GM23338 (cell line): ENCODE data around the gene IFT52. TPM values are rescaled to one million over a fixed set of nuclear protein-coding genes. Genes with fewer than 3 reads are reported as not detected.

Experiments used
- ATAC-seq: fragments of 200-7000 bp; cut with Tn5 transposase; 3 replicates; pipeline ENCODE4 v1.9.1; 2020
- DNase-seq: peaks from one replicate; pipeline ENCODE4 v3.0.0-alpha.2; 2015; ENCODE audit warnings: low spot score
- H2AFZ ChIP-seq: fragments of 200-600 bp; sonication (generic); 2 replicates; pipeline ENCODE4 v1.8.0; 2016; ENCODE audit warnings: antibody characterized with exemption, mild to moderate bottlenecking, moderate library complexity
- H3F3A ChIP-seq: fragments of 200-600 bp; sonication (generic); replicated peaks from 2 replicates; pipeline ENCODE4 v1.8.0; 2017; ENCODE audit warnings: antibody characterized with exemption, mixed run types, low read depth
- H3K27ac ChIP-seq: fragments of 200-600 bp; sonication (generic); 2 replicates; pipeline ENCODE4 v1.6.1; 2016; ENCODE audit warnings: low read depth
- H3K27me3 ChIP-seq: fragments of 200-600 bp; sonication (generic); 2 replicates; pipeline ENCODE4 v1.8.0; 2016; ENCODE audit warnings: mild to moderate bottlenecking, mixed run types, moderate library complexity; ENCODE audit not compliant: insufficient read depth
- H3K36me3 ChIP-seq: fragments of 200-600 bp; sonication (generic); 2 replicates; pipeline ENCODE4 v1.8.0; 2016; ENCODE audit warnings: mild to moderate bottlenecking; ENCODE audit not compliant: insufficient read depth
- H3K4me1 ChIP-seq: fragments of 200-600 bp; sonication (generic); 2 replicates; pipeline ENCODE4 v1.8.0; 2016; ENCODE audit warnings: mild to moderate bottlenecking, moderate library complexity; ENCODE audit not compliant: insufficient read depth
- H3K4me2 ChIP-seq: fragments of 200-600 bp; sonication (generic); 2 replicates; pipeline ENCODE4 v1.7.1; 2017; ENCODE audit warnings: mixed run types
- H3K4me3 ChIP-seq: fragments of 200-600 bp; sonication (generic); 2 replicates; pipeline ENCODE4 v1.6.1; 2016; ENCODE audit warnings: mixed run types
- H3K79me2 ChIP-seq: fragments of 200-600 bp; sonication (generic); replicated peaks from 2 replicates; pipeline ENCODE4 v1.8.0; 2017; ENCODE audit warnings: mild to moderate bottlenecking; ENCODE audit not compliant: insufficient read depth
- H3K9me2 ChIP-seq: fragments of 200-600 bp; sonication (generic); 2 replicates; pipeline ENCODE4 v1.8.0; 2017; ENCODE audit not compliant: insufficient read depth
- H4K20me1 ChIP-seq: fragments of 200-600 bp; sonication (generic); replicated peaks from 2 replicates; pipeline ENCODE4 v1.8.0; 2017; ENCODE audit warnings: mild to moderate bottlenecking; ENCODE audit not compliant: insufficient read depth
- H3K27ac Mint-ChIP-seq: 2 replicates; pipeline ENCODE4 v1.8.0; 2020; ENCODE audit warnings: inconsistent platforms, mild to moderate bottlenecking, moderate library complexity, mixed read lengths
- H3K27me3 Mint-ChIP-seq: 3 replicates; pipeline ENCODE4 v1.8.0; 2022; ENCODE audit warnings: low read depth, mild to moderate bottlenecking, moderate library complexity, mixed read lengths, inconsistent platforms; ENCODE audit not compliant: insufficient read depth, poor library complexity
- H3K36me3 Mint-ChIP-seq: 3 replicates; pipeline ENCODE4 v1.8.0; 2021; ENCODE audit warnings: low read depth, mild to moderate bottlenecking, inconsistent platforms, moderate library complexity, mixed read lengths
- H3K4me1 Mint-ChIP-seq: 3 replicates; pipeline ENCODE4 v1.8.0; 2020; ENCODE audit warnings: mild to moderate bottlenecking, inconsistent platforms, mixed read lengths
- H3K4me3 Mint-ChIP-seq: 3 replicates; pipeline ENCODE4 v1.8.0; 2021; ENCODE audit warnings: moderate library complexity, mild to moderate bottlenecking, inconsistent platforms, mixed read lengths
- H3K9me3 Mint-ChIP-seq: 3 replicates; pipeline ENCODE4 v1.8.0; 2020; ENCODE audit warnings: moderate library complexity, mild to moderate bottlenecking, inconsistent platforms, mixed read lengths
- CREB1 ChIP-seq: fragments of 250-450 bp; sonication (Bioruptor Pico); IDR thresholded peaks from 2 replicates; pipeline ENCODE4 v1.5.0; 2020; ENCODE audit warnings: low read depth, mild to moderate bottlenecking, moderate library complexity
- JUNB ChIP-seq: IDR thresholded peaks from one replicate; pipeline ENCODE4 v1.6.1; 2016; ENCODE audit warnings: antibody characterized with exemption; ENCODE audit not compliant: unreplicated experiment
- STAT1 ChIP-seq: IDR thresholded peaks from one replicate; pipeline ENCODE4 v1.6.1; 2016; ENCODE audit warnings: antibody characterized with exemption; ENCODE audit not compliant: unreplicated experiment
- polyA plus RNA-seq: library from polyadenylated mRNA; unstranded; fragments of >200 nt; fragmentation: Nextera tagmentation; extraction: Ambion mirVana; gene quantifications from 2 replicates; pipeline ENCODE4 v1.2.1, GENCODE V29; 2016
- total RNA-seq: library from RNA; depleted of rRNA; stranded (reverse); fragments of >200 nt; shearing (Covaris generic); gene quantifications from 2 replicates; pipeline ENCODE4 v1.2.3, GENCODE V29; 2014
- TF ChIP-seq, protein P1 (sequence below): fragments of 250-450 bp; sonication (Bioruptor Pico); IDR thresholded peaks from 2 replicates; pipeline ENCODE4 v1.5.0; 2020; ENCODE audit warnings: mild to moderate bottlenecking, moderate library complexity

Gene IFT52
- total and polyA plus RNA-seq, 2 experiments from 2014 or later = 30.4 to 39.8 TPM

DNA sequence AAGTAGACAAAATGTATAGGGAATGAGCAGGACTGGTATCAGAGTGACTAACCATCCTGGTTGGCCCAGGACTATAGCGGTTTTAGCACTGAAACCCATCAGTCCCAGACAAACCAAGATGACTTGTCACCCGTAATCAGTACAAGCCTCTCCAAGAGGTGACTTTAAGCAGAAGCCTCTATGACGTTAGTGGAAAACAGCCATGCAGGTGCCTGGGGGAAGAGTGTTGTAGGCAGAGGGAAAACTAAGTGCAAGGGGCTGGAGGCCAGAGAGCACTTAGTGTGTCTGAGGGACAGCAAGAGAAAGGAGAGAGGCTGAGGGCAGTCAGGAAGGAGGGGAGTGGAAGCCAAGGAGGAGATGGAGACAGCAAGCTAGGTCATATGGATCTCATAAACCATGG, 29.8 kb upstream of the IFT52 start:
- H3K27ac Mint-ChIP-seq = no peak overlapping the region

More for the DNA sequence above, 29.8 kb upstream of the IFT52 start:
- Histone ChIP-seq H2AFZ (no peak overlapping the region), H3K36me3 (no peaks in the 10 kb centered on the region), H3K79me2 (no peaks in the 10 kb centered on the region), H3K27me3 (no peaks in the 10 kb centered on the region), H4K20me1 (no peaks in the 10 kb centered on the region), H3K4me3 (no peak overlapping the region), H3K4me2 (no peak overlapping the region), H3F3A (no peaks in the 10 kb centered on the region), H3K27ac (no peak overlapping the region), H3K9me2 (no peaks in the 10 kb centered on the region), H3K4me1 (no peaks in the 10 kb centered on the region)
- peaks cover 3% of the 10 kb centered on the region; the same call in 2 of the 3 replicates for H3K4me1 Mint-ChIP-seq
- DNase-seq (no peak), ATAC-seq (no peak)
- no peaks in the 10 kb centered on the region for H3K9me3 Mint-ChIP-seq
- no peaks in the 10 kb centered on the region for H3K36me3 Mint-ChIP-seq
- H3K27me3 Mint-ChIP-seq = peaks cover 5% of the 10 kb centered on the region
- TF ChIP-seq CREB1 = no peak
- no peak for TF ChIP-seq STAT1
- TF ChIP-seq, protein P1, sequence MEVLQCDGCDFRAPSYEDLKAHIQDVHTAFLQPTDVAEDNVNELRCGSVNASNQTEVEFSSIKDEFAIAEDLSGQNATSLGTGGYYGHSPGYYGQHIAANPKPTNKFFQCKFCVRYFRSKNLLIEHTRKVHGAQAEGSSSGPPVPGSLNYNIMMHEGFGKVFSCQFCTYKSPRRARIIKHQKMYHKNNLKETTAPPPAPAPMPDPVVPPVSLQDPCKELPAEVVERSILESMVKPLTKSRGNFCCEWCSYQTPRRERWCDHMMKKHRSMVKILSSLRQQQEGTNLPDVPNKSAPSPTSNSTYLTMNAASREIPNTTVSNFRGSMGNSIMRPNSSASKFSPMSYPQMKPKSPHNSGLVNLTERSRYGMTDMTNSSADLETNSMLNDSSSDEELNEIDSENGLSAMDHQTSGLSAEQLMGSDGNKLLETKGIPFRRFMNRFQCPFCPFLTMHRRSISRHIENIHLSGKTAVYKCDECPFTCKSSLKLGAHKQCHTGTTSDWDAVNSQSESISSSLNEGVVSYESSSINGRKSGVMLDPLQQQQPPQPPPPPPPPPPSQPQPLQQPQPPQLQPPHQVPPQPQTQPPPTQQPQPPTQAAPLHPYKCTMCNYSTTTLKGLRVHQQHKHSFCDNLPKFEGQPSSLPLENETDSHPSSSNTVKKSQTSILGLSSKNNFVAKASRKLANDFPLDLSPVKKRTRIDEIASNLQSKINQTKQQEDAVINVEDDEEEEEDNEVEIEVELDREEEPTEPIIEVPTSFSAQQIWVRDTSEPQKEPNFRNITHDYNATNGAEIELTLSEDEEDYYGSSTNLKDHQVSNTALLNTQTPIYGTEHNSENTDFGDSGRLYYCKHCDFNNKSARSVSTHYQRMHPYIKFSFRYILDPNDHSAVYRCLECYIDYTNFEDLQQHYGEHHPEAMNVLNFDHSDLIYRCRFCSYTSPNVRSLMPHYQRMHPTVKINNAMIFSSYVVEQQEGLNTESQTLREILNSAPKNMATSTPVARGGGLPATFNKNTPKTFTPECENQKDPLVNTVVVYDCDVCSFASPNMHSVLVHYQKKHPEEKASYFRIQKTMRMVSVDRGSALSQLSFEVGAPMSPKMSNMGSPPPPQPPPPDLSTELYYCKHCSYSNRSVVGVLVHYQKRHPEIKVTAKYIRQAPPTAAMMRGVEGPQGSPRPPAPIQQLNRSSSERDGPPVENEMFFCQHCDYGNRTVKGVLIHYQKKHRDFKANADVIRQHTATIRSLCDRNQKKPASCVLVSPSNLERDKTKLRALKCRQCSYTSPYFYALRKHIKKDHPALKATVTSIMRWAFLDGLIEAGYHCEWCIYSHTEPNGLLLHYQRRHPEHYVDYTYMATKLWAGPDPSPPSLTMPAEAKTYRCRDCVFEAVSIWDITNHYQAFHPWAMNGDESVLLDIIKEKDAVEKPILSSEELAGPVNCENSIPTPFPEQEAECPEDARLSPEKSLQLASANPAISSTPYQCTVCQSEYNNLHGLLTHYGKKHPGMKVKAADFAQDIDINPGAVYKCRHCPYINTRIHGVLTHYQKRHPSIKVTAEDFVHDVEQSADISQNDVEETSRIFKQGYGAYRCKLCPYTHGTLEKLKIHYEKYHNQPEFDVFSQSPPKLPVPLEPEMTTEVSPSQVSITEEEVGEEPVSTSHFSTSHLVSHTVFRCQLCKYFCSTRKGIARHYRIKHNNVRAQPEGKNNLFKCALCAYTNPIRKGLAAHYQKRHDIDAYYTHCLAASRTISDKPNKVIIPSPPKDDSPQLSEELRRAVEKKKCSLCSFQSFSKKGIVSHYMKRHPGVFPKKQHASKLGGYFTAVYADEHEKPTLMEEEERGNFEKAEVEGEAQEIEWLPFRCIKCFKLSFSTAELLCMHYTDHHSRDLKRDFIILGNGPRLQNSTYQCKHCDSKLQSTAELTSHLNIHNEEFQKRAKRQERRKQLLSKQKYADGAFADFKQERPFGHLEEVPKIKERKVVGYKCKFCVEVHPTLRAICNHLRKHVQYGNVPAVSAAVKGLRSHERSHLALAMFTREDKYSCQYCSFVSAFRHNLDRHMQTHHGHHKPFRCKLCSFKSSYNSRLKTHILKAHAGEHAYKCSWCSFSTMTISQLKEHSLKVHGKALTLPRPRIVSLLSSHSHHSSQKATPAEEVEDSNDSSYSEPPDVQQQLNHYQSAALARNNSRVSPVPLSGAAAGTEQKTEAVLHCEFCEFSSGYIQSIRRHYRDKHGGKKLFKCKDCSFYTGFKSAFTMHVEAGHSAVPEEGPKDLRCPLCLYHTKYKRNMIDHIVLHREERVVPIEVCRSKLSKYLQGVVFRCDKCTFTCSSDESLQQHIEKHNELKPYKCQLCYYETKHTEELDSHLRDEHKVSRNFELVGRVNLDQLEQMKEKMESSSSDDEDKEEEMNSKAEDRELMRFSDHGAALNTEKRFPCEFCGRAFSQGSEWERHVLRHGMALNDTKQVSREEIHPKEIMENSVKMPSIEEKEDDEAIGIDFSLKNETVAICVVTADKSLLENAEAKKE = no peak
- no peak for TF ChIP-seq JUNB
- H3K4me3 Mint-ChIP-seq = no peak overlapping the region
